Measurements from ENCODE around the gene DVL2. TPM values are rescaled to one million over a fixed set of nuclear protein-coding genes. Genes with fewer than 3 reads are reported as not detected.

DVL2 gene
- total and polyA plus RNA-seq, 2 of the 13 experiments (the other 11 are each of a cell fraction or from before 2014, with no cell fraction given), result 5.7 to 38.2 TPM

DNA sequence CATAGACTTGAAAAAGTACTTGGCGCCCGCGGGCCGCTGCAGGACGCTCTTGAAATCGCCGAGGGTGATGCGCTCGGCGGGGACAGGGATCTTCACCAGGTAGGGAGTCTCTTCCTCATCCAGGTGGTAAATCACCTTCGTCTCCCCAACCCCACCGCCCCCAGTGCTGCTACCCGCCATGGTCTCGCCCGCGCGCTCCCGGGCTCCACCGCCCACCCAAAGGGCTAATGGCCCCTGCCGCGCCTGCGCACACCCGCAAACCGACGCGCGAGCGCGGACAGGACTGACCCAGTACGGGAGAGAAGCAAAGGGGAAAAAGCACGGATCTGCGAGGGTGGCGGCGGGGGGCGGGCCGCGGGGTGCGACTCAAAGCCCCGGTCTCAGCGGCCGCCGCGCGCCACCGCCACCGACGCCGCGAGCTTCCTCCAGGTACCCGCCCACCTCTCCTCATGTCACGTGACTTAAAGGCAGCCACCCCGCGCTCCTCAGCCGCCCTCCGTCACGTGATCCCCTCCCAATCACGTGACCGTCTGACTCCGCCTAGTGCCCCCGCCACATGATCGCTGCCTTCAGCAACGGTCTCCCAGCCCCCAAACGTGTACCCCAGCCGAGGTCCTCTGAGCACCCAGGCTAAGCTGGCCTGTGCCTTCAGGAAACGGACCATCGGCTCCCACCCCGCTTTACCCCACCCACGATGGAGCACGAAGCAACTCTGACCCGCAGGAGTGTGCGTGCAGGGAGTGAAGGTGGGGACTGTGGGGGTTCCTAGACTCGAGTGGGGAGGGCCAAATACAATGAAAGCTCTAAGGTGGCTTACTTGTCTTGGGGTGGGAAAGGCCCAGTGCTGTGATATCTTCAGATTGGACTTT is at the start of gene DVL2 (continued):
- TF ChIP-seq ZSCAN29 (CRISPR knock-in tag; conservative IDR thresholded peaks at IDR 0.05) (no peak), FOXK1 (CRISPR knock-in tag; IDR thresholded peaks at IDR 0.05; ENCODE audit: borderline replicate concordance, low read depth) (peak; percentile 82; the same call in 1 of the 2 replicates), MTF2 (CRISPR knock-in tag; IDR thresholded peaks at IDR 0.05; ENCODE audit: borderline replicate concordance) (no peak), WIZ (CRISPR knock-in tag; IDR thresholded peaks at IDR 0.05) (no peak; the same call in 1 of the 2 replicates), NFRKB (IDR thresholded peaks at IDR 0.05) (no peak), ZBTB3 (CRISPR knock-in tag; IDR thresholded peaks at IDR 0.05; ENCODE audit: borderline replicate concordance, low read depth) (no peak), BRCA1 (CRISPR knock-in tag; IDR thresholded peaks at IDR 0.05) (peak; percentile 76; the same call in 1 of the 2 replicates), ZNF30 (CRISPR knock-in tag; IDR thresholded peaks at IDR 0.05) (no peak), ZNF44 (CRISPR knock-in tag; IDR thresholded peaks at IDR 0.05) (no peak), SP5 (CRISPR knock-in tag; IDR thresholded peaks at IDR 0.05; ENCODE audit: borderline replicate concordance, low read depth) (peak; percentile 93), CREM (IDR thresholded peaks at IDR 0.05) (peak; percentile 21; the same call in 1 of the 2 replicates), CREM (CRISPR knock-in tag; IDR thresholded peaks at IDR 0.05) (no peak), MEIS1 (CRISPR knock-in tag; IDR thresholded peaks at IDR 0.05; ENCODE audit: borderline replicate concordance) (0 out of 2 replicates have a peak, but pooled peaks have one; percentile 19), ZNF225 (CRISPR knock-in tag; IDR thresholded peaks at IDR 0.05) (no peak; the same call in 1 of the 2 replicates), ZBTB7B (CRISPR knock-in tag; IDR thresholded peaks at IDR 0.05) (peak; percentile 70), MATR3 (CRISPR knock-in tag; IDR thresholded peaks at IDR 0.05) (no peak), HOXA3 (CRISPR knock-in tag; IDR thresholded peaks at IDR 0.05) (peak; percentile 86), LCORL (IDR thresholded peaks at IDR 0.05) (peak; percentile 91), LCORL (CRISPR knock-in tag; IDR thresholded peaks at IDR 0.05) (no peak; the same call in 1 of the 2 replicates), KDM6A (CRISPR knock-in tag; IDR thresholded peaks at IDR 0.05; ENCODE audit: low read depth) (no peak)
- TF ChIP-seq, protein P1, sequence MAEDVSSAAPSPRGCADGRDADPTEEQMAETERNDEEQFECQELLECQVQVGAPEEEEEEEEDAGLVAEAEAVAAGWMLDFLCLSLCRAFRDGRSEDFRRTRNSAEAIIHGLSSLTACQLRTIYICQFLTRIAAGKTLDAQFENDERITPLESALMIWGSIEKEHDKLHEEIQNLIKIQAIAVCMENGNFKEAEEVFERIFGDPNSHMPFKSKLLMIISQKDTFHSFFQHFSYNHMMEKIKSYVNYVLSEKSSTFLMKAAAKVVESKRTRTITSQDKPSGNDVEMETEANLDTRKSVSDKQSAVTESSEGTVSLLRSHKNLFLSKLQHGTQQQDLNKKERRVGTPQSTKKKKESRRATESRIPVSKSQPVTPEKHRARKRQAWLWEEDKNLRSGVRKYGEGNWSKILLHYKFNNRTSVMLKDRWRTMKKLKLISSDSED (CRISPR knock-in tag; IDR thresholded peaks at IDR 0.05), result no peak
- TF ChIP-seq, protein P2, sequence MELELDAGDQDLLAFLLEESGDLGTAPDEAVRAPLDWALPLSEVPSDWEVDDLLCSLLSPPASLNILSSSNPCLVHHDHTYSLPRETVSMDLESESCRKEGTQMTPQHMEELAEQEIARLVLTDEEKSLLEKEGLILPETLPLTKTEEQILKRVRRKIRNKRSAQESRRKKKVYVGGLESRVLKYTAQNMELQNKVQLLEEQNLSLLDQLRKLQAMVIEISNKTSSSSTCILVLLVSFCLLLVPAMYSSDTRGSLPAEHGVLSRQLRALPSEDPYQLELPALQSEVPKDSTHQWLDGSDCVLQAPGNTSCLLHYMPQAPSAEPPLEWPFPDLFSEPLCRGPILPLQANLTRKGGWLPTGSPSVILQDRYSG (CRISPR knock-in tag; IDR thresholded peaks at IDR 0.05), result 0 out of 2 replicates have a peak, but pooled peaks have one; percentile 57
- TF ChIP-seq, protein P3, sequence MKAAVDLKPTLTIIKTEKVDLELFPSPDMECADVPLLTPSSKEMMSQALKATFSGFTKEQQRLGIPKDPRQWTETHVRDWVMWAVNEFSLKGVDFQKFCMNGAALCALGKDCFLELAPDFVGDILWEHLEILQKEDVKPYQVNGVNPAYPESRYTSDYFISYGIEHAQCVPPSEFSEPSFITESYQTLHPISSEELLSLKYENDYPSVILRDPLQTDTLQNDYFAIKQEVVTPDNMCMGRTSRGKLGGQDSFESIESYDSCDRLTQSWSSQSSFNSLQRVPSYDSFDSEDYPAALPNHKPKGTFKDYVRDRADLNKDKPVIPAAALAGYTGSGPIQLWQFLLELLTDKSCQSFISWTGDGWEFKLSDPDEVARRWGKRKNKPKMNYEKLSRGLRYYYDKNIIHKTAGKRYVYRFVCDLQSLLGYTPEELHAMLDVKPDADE (CRISPR knock-in tag; IDR thresholded peaks at IDR 0.05), result peak; percentile 82; the same call in 1 of the 2 replicates
- TF ChIP-seq, protein P4, sequence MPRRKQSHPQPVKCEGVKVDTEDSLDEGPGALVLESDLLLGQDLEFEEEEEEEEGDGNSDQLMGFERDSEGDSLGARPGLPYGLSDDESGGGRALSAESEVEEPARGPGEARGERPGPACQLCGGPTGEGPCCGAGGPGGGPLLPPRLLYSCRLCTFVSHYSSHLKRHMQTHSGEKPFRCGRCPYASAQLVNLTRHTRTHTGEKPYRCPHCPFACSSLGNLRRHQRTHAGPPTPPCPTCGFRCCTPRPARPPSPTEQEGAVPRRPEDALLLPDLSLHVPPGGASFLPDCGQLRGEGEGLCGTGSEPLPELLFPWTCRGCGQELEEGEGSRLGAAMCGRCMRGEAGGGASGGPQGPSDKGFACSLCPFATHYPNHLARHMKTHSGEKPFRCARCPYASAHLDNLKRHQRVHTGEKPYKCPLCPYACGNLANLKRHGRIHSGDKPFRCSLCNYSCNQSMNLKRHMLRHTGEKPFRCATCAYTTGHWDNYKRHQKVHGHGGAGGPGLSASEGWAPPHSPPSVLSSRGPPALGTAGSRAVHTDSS (CRISPR knock-in tag; conservative IDR thresholded peaks at IDR 0.05), result peak; percentile 33; the same call in 1 of the 2 replicates
- TF ChIP-seq, protein P5, sequence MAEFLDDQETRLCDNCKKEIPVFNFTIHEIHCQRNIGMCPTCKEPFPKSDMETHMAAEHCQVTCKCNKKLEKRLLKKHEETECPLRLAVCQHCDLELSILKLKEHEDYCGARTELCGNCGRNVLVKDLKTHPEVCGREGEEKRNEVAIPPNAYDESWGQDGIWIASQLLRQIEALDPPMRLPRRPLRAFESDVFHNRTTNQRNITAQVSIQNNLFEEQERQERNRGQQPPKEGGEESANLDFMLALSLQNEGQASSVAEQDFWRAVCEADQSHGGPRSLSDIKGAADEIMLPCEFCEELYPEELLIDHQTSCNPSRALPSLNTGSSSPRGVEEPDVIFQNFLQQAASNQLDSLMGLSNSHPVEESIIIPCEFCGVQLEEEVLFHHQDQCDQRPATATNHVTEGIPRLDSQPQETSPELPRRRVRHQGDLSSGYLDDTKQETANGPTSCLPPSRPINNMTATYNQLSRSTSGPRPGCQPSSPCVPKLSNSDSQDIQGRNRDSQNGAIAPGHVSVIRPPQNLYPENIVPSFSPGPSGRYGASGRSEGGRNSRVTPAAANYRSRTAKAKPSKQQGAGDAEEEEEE (CRISPR knock-in tag; IDR thresholded peaks at IDR 0.05; ENCODE audit: borderline replicate concordance), result no peak

All from HepG2 (cell line).